Measurements from ENCODE around the gene RPS13. TPM values are rescaled to one million over a fixed set of nuclear protein-coding genes. Genes with fewer than 3 reads are reported as not detected.

Gene RPS13
- total and polyA plus RNA-seq, 10 of the 15 experiments (the other 5 are each of a cell fraction or from before 2014, with no cell fraction given), result 1,514 to 4,753 (median 1,995) TPM

GRCh38 chr11:17077520-17078401, at the start of gene RPS13 (continued):
- TF ChIP-seq CTCF (IDR thresholded peaks at IDR 0.05 in 2 of 3, conservative IDR thresholded peaks at IDR 0.05 in 1 of 3; ENCODE audit: control insufficient read depth in 2 of 3, extremely low read depth in 1 of 3, insufficient read depth in 1 of 3, low read depth in 3 of 3, low read length in 3 of 3) (no peak), CREB1 (IDR thresholded peaks at IDR 0.05; ENCODE audit: low read depth) (peak; percentile 97), EP300 (IDR thresholded peaks at IDR 0.05; ENCODE audit: borderline replicate concordance in 1 of 2, control insufficient read depth in 1 of 2, low read depth in 2 of 2, low read length in 2 of 2) (no peak), RELB (IDR thresholded peaks at IDR 0.05; ENCODE audit: low read depth) (peak; percentile 80), POLR2AphosphoS2 (IDR thresholded peaks at IDR 0.05; ENCODE audit: low read depth, low read length) (peak; percentile 92), ESRRA (IDR thresholded peaks at IDR 0.05; ENCODE audit: low read length) (0 out of 2 replicates have a peak, but pooled peaks have one; percentile 39), NRF1 (conservative IDR thresholded peaks at IDR 0.05; ENCODE audit: low read depth, low read length) (peak; percentile 60), GABPA (IDR thresholded peaks at IDR 0.05; ENCODE audit: low read depth) (peak; percentile 91), POU2F2 (IDR thresholded peaks at IDR 0.05; ENCODE audit: borderline replicate concordance, low read depth, low read length) (peak; percentile 92; the same call in 2 of the 3 replicates), CEBPZ (IDR thresholded peaks at IDR 0.05; ENCODE audit: low read depth, low read length) (no peak)
